HEK293 (cell line): ENCODE data around the gene CPM.
"Not testable (repeated sequence)": the region's sequence is repeated elsewhere in the genome, so short reads cannot be mapped to it uniquely, and the experiment has no call there.

Experiments
- ZBTB8A ChIP-seq: fragments of 450-650 bp; formaldehyde crosslinking; IDR thresholded peaks from 2 replicates; pipeline ENCODE4 v1.5.1; 2016; ENCODE audit warnings: missing biosample characterization, missing genetic modification characterization
- ZNF157 ChIP-seq: fragments of 450-650 bp; formaldehyde crosslinking; IDR thresholded peaks from 2 replicates; pipeline ENCODE4 v1.5.1; 2016; ENCODE audit warnings: missing biosample characterization, missing genetic modification characterization
- ZNF658 ChIP-seq: fragments of 450-650 bp; formaldehyde crosslinking; IDR thresholded peaks from 2 replicates; pipeline ENCODE4; 2016; ENCODE audit warnings: missing biosample characterization, missing genetic modification characterization
- ZXDB ChIP-seq: fragments of 450-650 bp; formaldehyde crosslinking; IDR thresholded peaks from 2 replicates; pipeline ENCODE4 v1.5.1; 2016; ENCODE audit warnings: missing biosample characterization, missing genetic modification characterization
- TF ChIP-seq, protein P1 (sequence below): fragments of 450-650 bp; formaldehyde crosslinking; IDR thresholded peaks from 2 replicates; pipeline ENCODE4 v1.5.1; 2016; ENCODE audit warnings: missing biosample characterization, missing genetic modification characterization
- TF ChIP-seq, protein P2 (sequence below): fragments of 450-650 bp; formaldehyde crosslinking; IDR thresholded peaks from 2 replicates; pipeline ENCODE4 v1.5.1; 2016; ENCODE audit warnings: missing biosample characterization, missing genetic modification characterization

- TF ChIP-seq, protein P1, sequence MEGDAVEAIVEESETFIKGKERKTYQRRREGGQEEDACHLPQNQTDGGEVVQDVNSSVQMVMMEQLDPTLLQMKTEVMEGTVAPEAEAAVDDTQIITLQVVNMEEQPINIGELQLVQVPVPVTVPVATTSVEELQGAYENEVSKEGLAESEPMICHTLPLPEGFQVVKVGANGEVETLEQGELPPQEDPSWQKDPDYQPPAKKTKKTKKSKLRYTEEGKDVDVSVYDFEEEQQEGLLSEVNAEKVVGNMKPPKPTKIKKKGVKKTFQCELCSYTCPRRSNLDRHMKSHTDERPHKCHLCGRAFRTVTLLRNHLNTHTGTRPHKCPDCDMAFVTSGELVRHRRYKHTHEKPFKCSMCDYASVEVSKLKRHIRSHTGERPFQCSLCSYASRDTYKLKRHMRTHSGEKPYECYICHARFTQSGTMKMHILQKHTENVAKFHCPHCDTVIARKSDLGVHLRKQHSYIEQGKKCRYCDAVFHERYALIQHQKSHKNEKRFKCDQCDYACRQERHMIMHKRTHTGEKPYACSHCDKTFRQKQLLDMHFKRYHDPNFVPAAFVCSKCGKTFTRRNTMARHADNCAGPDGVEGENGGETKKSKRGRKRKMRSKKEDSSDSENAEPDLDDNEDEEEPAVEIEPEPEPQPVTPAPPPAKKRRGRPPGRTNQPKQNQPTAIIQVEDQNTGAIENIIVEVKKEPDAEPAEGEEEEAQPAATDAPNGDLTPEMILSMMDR (tag by site-specific recombination), result not testable (repeated sequence)
- TF ChIP-seq, protein P2, sequence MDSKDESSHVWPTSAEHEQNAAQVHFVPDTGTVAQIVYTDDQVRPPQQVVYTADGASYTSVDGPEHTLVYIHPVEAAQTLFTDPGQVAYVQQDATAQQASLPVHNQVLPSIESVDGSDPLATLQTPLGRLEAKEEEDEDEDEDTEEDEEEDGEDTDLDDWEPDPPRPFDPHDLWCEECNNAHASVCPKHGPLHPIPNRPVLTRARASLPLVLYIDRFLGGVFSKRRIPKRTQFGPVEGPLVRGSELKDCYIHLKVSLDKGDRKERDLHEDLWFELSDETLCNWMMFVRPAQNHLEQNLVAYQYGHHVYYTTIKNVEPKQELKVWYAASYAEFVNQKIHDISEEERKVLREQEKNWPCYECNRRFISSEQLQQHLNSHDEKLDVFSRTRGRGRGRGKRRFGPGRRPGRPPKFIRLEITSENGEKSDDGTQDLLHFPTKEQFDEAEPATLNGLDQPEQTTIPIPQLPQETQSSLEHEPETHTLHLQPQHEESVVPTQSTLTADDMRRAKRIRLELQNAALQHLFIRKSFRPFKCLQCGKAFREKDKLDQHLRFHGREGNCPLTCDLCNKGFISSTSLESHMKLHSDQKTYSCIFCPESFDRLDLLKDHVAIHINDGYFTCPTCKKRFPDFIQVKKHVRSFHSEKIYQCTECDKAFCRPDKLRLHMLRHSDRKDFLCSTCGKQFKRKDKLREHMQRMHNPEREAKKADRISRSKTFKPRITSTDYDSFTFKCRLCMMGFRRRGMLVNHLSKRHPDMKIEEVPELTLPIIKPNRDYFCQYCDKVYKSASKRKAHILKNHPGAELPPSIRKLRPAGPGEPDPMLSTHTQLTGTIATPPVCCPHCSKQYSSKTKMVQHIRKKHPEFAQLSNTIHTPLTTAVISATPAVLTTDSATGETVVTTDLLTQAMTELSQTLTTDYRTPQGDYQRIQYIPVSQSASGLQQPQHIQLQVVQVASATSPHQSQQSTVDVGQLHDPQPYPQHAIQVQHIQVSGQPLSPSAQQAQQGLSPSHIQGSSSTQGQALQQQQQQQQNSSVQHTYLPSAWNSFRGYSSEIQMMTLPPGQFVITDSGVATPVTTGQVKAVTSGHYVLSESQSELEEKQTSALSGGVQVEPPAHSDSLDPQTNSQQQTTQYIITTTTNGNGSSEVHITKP, result not testable (repeated sequence)
- TF ChIP-seq ZNF157; ZXDB (tag by site-specific recombination); ZNF658 (tag by site-specific recombination); ZBTB8A (tag by site-specific recombination): not testable (repeated sequence)
These were observed 129.9 kb downstream of the CPM start for GRCh38 chr12:68802911-68803651.
